SK-N-DZ (cell line): ENCODE measurements around the gene LY6G5C.

ENCODE experiments used
- DNase-seq: peaks from one replicate; pipeline ENCODE4 v3.0.0-alpha.2; 2015; ENCODE audit warnings: low spot score

The LY6G5C gene

DNA sequence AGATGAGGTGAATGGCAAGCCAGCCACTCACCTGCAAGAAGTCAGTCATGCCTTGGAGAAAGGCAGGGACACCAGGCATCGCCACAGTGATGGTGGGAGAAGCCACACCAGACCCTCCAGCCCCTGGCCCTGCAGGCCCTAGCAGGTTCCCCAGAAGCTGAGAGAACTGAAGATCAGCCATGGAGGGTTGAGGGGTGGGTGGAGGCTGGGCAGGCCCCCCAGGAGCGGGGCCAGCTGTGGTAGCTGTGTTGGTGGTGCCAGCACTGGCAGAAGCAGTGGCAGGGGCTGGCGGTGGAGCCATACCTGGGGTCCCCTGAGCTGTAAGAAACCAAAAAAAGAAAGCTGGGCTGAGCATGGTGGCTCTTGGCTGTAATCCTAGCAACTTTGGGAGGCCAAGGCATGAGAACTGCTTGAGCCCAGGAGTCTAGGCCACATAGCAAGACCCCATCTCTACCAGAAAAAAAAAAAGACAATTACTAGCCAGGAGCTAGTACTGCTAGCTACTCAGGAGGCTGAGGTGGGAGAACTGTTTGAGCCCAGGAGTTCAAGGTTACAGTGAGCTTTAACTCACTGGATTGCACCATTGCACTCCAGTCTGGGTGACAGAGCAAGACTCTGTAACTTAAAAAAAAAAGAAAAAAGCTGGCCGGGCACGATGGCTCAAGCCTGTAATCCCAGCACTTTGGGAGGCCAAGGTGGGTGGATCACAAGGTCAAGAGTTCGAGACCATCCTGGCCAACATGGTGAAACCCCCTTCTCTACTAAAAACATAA is 37.9 kb downstream of the LY6G5C start:
- DNase-seq: no peak

DNA sequence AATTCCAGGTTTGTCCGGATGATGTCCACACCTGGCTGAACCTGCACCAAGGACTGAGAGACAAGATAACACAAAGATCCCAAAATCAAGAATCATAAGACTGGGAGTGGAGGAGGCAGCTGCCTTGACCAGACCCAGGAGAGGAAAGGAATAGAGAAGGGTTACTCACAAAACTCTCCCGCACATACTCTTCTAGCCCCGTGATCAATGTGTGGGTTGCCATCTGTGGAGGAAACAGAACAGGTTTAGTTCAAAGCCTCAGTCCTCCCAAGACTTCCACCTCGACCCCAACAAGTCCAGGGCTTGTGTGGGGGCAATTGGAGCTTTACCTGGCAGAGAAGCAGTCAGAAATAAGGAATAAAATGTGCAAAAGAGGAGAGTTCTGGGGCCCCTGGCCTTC is 39.5 kb downstream of the LY6G5C start:
- no peak for DNase-seq

DNA sequence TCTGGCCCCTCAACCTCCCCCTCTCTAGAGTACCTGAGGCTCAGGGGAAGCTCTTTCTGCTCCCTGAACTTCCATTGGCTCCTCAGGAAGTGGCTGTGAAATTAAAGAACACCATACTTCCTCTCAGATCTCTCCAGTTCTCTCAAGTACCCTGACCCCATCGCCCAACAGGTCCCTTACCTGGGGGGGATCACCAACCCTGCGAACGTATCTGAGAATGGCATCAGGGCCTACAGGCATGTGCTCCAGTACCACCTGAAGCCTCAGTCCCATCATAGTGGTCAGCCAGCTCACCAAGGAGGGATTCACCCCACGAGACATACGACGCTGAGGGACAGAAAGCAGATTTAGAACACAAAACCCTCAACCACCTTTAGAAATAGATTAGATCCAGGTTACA is 40.3 kb downstream of the LY6G5C start:
- DNase-seq: no peak

DNA sequence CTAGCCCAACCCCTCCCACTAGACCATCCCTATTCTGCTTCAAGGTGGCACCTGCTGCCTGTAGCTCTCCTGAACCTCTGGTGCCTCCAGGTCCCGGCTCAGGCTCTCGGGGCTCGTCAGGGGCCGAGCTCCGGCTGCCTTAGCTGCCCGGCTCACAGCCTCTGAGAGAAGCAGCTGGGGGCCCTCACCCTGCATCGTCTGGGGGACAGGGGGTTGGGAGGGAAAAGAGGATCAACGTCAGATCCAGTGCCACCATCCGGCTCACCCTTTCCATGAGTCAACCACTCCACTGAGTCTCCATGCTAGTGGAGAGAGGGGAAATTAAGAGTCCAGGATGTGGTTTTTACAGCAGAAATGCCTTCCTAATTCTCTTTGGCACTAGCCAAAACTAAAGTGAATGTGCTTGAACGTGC is 41.4 kb downstream of the LY6G5C start:
- DNase-seq: no peak

DNA sequence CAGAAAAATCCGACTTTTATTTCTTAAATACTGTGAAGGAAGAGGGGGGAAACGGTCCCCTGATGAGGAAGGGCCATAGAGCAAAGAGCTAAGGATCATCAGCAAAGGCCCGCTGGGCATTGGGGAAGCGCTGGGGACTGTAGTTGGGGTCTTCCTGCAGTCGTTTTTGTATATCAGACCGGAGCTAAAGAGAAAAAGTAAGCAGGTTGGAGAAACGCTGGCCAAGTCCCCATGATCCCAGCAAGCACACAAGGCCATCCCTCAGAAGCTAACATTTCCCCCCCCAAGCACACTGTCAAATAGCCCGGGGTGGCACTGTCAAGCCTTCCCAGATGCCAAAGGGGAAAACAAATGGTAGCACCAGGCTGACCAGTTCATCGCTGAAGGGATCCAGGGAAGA is 41.8 kb downstream of the LY6G5C start:
- DNase-seq: no peak

- no peak for DNase-seq
These were observed 43.9 kb downstream of the LY6G5C start for GRCh38 chr6:31636698-31637596.

GRCh38 chr6:31634969-31635575 is 45.8 kb downstream of the LY6G5C start:
- no peak for DNase-seq

GRCh38 chr6:31634131-31634530 is 46.7 kb downstream of the LY6G5C start:
- DNase-seq: no peak

- no peak for DNase-seq
These were observed 47.4 kb downstream of the LY6G5C start for GRCh38 chr6:31633447-31633846.

- DNase-seq: no peak
These were observed 48.5 kb downstream of the LY6G5C start for GRCh38 chr6:31632279-31632946.

GRCh38 chr6:31631681-31632278 is 49.1 kb downstream of the LY6G5C start:
- no peak for DNase-seq

GRCh38 chr6:31631209-31631608 is 49.7 kb downstream of the LY6G5C start:
- DNase-seq: no peak

DNA sequence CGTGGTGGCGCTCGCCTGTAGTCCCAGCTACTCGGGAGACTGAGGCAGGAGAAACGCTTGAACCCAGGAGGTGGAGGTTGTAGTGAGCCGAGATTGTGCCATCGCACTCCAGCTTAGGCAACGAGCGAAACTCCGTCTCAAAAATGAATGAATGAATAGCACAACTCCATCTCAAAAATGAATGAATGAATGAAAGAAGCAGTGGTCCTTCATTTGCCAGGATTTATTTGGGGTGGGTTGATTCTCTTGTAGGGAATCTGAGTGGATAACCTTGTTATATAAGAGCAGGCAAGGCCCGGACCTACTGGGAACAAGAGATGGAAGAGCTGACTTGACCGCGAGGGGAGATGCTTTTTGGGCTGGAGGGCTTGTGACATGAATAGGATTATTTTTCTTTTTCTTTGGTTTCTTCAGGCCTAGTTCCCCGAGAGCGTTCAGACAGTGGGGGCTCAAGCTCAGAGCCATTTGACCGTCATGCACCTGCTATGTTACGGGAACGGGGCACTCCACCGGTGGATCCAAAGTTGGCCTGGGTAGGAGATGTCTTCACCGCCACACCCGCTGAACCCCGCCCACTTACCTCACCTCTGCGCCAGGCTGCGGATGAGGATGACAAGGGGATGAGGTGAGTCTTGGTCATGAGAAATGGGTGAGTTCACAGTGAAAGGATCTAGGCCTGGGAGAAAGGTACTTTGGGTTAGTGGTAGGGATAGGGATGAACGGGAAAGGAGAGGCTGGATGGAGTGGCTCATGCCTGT is 50.5 kb downstream of the LY6G5C start:
- no peak for DNase-seq

DNA sequence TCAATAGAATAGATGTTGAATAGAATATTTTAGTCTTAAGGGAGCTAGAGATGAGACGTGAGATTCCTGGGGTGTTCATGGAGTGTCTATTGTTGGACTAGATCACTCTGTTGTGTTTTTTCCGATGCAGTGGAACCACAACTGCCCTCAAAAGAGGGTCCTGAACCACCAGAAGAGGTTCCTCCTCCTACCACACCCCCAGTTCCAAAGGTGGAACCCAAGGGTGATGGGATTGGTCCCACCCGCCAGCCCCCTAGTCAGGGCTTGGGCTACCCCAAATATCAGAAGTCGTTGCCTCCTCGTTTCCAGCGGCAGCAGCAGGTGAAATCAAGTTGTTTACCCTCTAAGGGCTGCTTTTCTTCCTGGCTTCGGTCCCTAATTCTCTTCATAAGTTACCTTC is 51.9 kb downstream of the LY6G5C start:
- DNase-seq: no peak

GRCh38 chr6:31627690-31628287 is 53.1 kb downstream of the LY6G5C start:
- DNase-seq: no peak

DNA sequence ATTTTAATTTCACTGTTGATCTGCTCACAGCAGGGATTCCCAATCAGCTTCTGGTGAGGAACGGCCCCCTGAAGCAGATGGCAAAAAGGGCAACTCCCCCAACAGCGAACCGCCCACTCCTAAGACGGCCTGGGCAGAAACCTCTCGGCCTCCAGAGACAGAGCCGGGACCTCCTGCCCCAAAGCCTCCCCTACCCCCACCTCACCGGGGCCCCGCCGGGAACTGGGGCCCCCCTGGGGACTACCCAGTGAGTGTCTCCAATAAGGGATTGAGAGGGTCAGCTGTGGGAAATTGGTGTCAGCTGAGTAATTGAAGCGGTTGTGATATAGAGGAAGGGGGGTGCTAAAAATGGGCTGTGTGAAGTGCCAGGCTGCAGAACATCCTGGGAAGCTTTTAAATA is 53.9 kb downstream of the LY6G5C start:
- no peak for DNase-seq
